ENCODE results near the gene IGFBP6. TPM values are rescaled to one million over a fixed set of nuclear protein-coding genes. Genes with fewer than 3 reads are reported as not detected.

The IGFBP6 gene
- total RNA-seq, 1 experiment from 2014 or later = 4.2 TPM

- Histone ChIP-seq H4K5ac (ENCODE audit: insufficient read length, low read depth, low read length) (no peak overlapping the region), H3K23ac (ENCODE audit: insufficient read length, low read depth, low read length) (no peak overlapping the region), H3T11ph (ENCODE audit: low read length) (no peak overlapping the region), H2BK5ac (ENCODE audit: insufficient read length, low read length) (no peak overlapping the region), H3K4me1 (ENCODE audit: insufficient read depth, low read length) (no peaks in the 10 kb centered on the region), H3K9me3 (ENCODE audit: control insufficient read depth, low read depth, low read length) (no peaks in the 10 kb centered on the region), H3K79me1 (ENCODE audit: insufficient read depth, low read depth, low read length, poor library complexity, severe bottlenecking) (no peaks in the 10 kb centered on the region), H4K8ac (replicated peaks; ENCODE audit: insufficient read length, low read depth, low read length) (no peak overlapping the region), H4K20me1 (ENCODE audit: control insufficient read depth, insufficient read depth, insufficient read length) (no peaks in the 10 kb centered on the region), H2AK5ac (ENCODE audit: insufficient read length, low read length) (no peak overlapping the region), H4K91ac (ENCODE audit: insufficient read length, low read depth, low read length) (no peak overlapping the region), H2BK12ac (ENCODE audit: insufficient read length, low read depth, low read length) (no peak overlapping the region), H3K9ac (ENCODE audit: extremely low read depth, insufficient read length, low read length) (no peak overlapping the region), H3K18ac (ENCODE audit: insufficient read length, low read depth, low read length) (no peak overlapping the region), H3K23me2 (ENCODE audit: insufficient read length, low read depth, low read length, poor library complexity, severe bottlenecking) (no peaks in the 10 kb centered on the region), H3K79me2 (ENCODE audit: insufficient read depth, low read length) (no peaks in the 10 kb centered on the region), H3K27me3 (ENCODE audit: insufficient read depth, low read length) (no peaks in the 10 kb centered on the region), H2AFZ (ENCODE audit: low read length) (no peak overlapping the region), H2BK15ac (ENCODE audit: low read depth, low read length) (no peak overlapping the region), H3K27ac (ENCODE audit: insufficient read length, low read depth, low read length) (no peak overlapping the region), H2BK120ac (ENCODE audit: low read depth, low read length, poor library complexity, severe bottlenecking) (no peak overlapping the region), H2BK20ac (ENCODE audit: low read depth, low read length, poor library complexity, severe bottlenecking) (no peak overlapping the region), H3K56ac (ENCODE audit: insufficient read length, low read depth, low read length) (no peak overlapping the region), H3K4ac (ENCODE audit: low read depth, low read length) (no peak overlapping the region), H3K14ac (ENCODE audit: insufficient read depth, low read length) (no peak overlapping the region), H3K4me2 (ENCODE audit: insufficient read depth, insufficient read length, low read length) (no peak overlapping the region)
- peaks cover 0 to 4% (median 2%) of the 10 kb centered on the region in 3 experiments; a peak in 1 of 7 replicates for H3K36me3 Mint-ChIP-seq (ENCODE audit: insufficient read depth in 1 of 3, low read depth in 3 of 3)
- no peak for DNase-seq
- TF ChIP-seq CTCF (conservative IDR thresholded peaks at IDR 0.05) = no peak
- peaks cover 8% of the 10 kb centered on the region in 2 experiments for H3K9me3 Mint-ChIP-seq
- peaks cover 19% of the 10 kb centered on the region for H3K27me3 Mint-ChIP-seq (ENCODE audit: low read depth)
- H3K4me1 Mint-ChIP-seq = peaks cover 0 to 5% of the 10 kb centered on the region in 2 experiments; a peak in 2 of 4 replicates
- no peak overlapping the region for H3K4me3 Mint-ChIP-seq
- H3K27ac Mint-ChIP-seq = no peak overlapping the region
These were observed 16.5 kb downstream of the IGFBP6 start for GRCh38 chr12:53113951-53114350.
